Smooth muscle cell (in vitro differentiated cells): ENCODE data around the gene VWCE. TPM values are rescaled to one million over a fixed set of nuclear protein-coding genes. Genes with fewer than 3 reads are reported as not detected.

Experiments used
- DNase-seq: peaks from one replicate; lab custom pipeline; 2025; ENCODE audit not compliant: unreplicated experiment; lab: John Stamatoyannopoulos, UW
- H2AFZ ChIP-seq: fragments of 200-600 bp; sonication (generic); 2 replicates; pipeline ENCODE4 v1.6.0; 2016; ENCODE audit warnings: antibody characterized with exemption, low read depth, mild to moderate bottlenecking
- H3F3A ChIP-seq: fragments of 200-600 bp; sonication (generic); 2 replicates; pipeline ENCODE4 v1.6.0; 2017; ENCODE audit warnings: antibody characterized with exemption, low read depth
- H3K27ac ChIP-seq: fragments of 200-600 bp; sonication (generic); 2 replicates; pipeline ENCODE4 v1.5.1; 2016; ENCODE audit warnings: low read depth, mild to moderate bottlenecking
- H3K27me3 ChIP-seq: fragments of 200-600 bp; sonication (generic); 2 replicates; pipeline ENCODE4 v1.6.1; 2016; ENCODE audit warnings: low read depth, mild to moderate bottlenecking
- H3K36me3 ChIP-seq: fragments of 200-600 bp; sonication (generic); 2 replicates; pipeline ENCODE4 v1.5.1; 2016; ENCODE audit warnings: low read depth
- H3K4me1 ChIP-seq: fragments of 200-600 bp; sonication (generic); 2 replicates; pipeline ENCODE4 v1.5.1; 2016; ENCODE audit warnings: low read depth
- H3K4me2 ChIP-seq: fragments of 200-600 bp; sonication (generic); 2 replicates; pipeline ENCODE4 v1.6.0; 2016; ENCODE audit warnings: mild to moderate bottlenecking
- H3K4me3 ChIP-seq: fragments of 200-600 bp; sonication (generic); 2 replicates; pipeline ENCODE4 v1.5.1; 2016; ENCODE audit warnings: mild to moderate bottlenecking
- H3K79me2 ChIP-seq: fragments of 200-600 bp; sonication (generic); 2 replicates; pipeline ENCODE4 v1.6.0; 2016; ENCODE audit warnings: low read depth, mild to moderate bottlenecking
- H3K9ac ChIP-seq: fragments of 200-600 bp; sonication (generic); 2 replicates; pipeline ENCODE4 v1.6.0; 2016; ENCODE audit warnings: low read depth
- H3K9me3 ChIP-seq: fragments of 200-600 bp; sonication (generic); replicated peaks from 2 replicates; pipeline ENCODE4 v1.5.1; 2016; ENCODE audit warnings: low read depth
- H4K20me1 ChIP-seq: fragments of 200-600 bp; sonication (generic); 2 replicates; pipeline ENCODE4 v1.6.0; 2016; ENCODE audit warnings: low read depth
- WGBS: methylation state at CpG from one replicate; pipeline ENCODE4 v1.1.7; 2016; ENCODE audit warnings: low lambda C conversion rate; 5-methylcytosine and 5-hydroxymethylcytosine counted together
- polyA plus RNA-seq: library from polyadenylated mRNA; unstranded; fragments of >200 nt; fragmentation: Nextera tagmentation; extraction: Ambion mirVana; gene quantifications from 2 replicates; pipeline ENCODE4 v1.2.1, GENCODE V29; 2016
- total RNA-seq: library from RNA; depleted of rRNA; stranded (reverse); fragments of >200 nt; gene quantifications from 2 replicates; pipeline ENCODE4 v1.2.3, GENCODE V29; 2014
- TF ChIP-seq, protein P1 (sequence below): fragments of 200-600 bp; sonication (generic); IDR thresholded peaks from 2 replicates; pipeline ENCODE4 v1.5.1; 2017; ENCODE audit warnings: borderline replicate concordance, mild to moderate bottlenecking, antibody characterized with exemption; ENCODE audit not compliant: insufficient read depth, poor library complexity, severe bottlenecking

The VWCE gene
- total and polyA plus RNA-seq, 2 experiments from 2014 or later = 1.5 to 2.4 TPM

- Histone ChIP-seq H3K27me3 (no peaks in the 10 kb centered on the region), H4K20me1 (no peaks in the 10 kb centered on the region), H3F3A (no peaks in the 10 kb centered on the region), H3K4me1 (no peaks in the 10 kb centered on the region), H3K9me3 (no peaks in the 10 kb centered on the region), H3K79me2 (no peaks in the 10 kb centered on the region), H2AFZ (no peak overlapping the region), H3K4me2 (no peak overlapping the region), H3K36me3 (no peaks in the 10 kb centered on the region), H3K9ac (no peak overlapping the region), H3K27ac (no peak overlapping the region), H3K4me3 (no peak overlapping the region)
- no peak for DNase-seq
- WGBS = 98% methylated on average over 4 of the region's 4 CpGs
- TF ChIP-seq, protein P1, sequence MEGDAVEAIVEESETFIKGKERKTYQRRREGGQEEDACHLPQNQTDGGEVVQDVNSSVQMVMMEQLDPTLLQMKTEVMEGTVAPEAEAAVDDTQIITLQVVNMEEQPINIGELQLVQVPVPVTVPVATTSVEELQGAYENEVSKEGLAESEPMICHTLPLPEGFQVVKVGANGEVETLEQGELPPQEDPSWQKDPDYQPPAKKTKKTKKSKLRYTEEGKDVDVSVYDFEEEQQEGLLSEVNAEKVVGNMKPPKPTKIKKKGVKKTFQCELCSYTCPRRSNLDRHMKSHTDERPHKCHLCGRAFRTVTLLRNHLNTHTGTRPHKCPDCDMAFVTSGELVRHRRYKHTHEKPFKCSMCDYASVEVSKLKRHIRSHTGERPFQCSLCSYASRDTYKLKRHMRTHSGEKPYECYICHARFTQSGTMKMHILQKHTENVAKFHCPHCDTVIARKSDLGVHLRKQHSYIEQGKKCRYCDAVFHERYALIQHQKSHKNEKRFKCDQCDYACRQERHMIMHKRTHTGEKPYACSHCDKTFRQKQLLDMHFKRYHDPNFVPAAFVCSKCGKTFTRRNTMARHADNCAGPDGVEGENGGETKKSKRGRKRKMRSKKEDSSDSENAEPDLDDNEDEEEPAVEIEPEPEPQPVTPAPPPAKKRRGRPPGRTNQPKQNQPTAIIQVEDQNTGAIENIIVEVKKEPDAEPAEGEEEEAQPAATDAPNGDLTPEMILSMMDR = no peak
Observed at GRCh38 chr11:61341706-61342105, 46.6 kb upstream of the VWCE start.

GRCh38 chr11:61340979-61341378, 45.9 kb upstream of the VWCE start:
- no peak overlapping the region for H2AFZ ChIP-seq

GRCh38 chr11:61339490-61339878, 44.4 kb upstream of the VWCE start:
- Histone ChIP-seq H3K27me3 (no peaks in the 10 kb centered on the region), H3K4me3 (no peak overlapping the region), H3F3A (no peaks in the 10 kb centered on the region), H3K9ac (no peak overlapping the region), H4K20me1 (no peaks in the 10 kb centered on the region), H2AFZ (no peak overlapping the region), H3K79me2 (no peaks in the 10 kb centered on the region), H3K27ac (no peak overlapping the region), H3K4me1 (peaks cover 3% of the 10 kb centered on the region), H3K4me2 (no peak overlapping the region), H3K36me3 (no peaks in the 10 kb centered on the region), H3K9me3 (no peaks in the 10 kb centered on the region)
- WGBS = 93% methylated on average over 4 of the region's 4 CpGs
- TF ChIP-seq, protein P1 = no peak
- DNase-seq = no peak

More at GRCh38 chr11:61340979-61341378, 45.9 kb upstream of the VWCE start:
- Histone ChIP-seq H3K4me3 (no peak overlapping the region), H3K9me3 (no peaks in the 10 kb centered on the region), H3K27ac (no peak overlapping the region), H3K79me2 (no peaks in the 10 kb centered on the region), H3K4me1 (peaks cover 3% of the 10 kb centered on the region), H3F3A (no peaks in the 10 kb centered on the region), H4K20me1 (no peaks in the 10 kb centered on the region), H3K27me3 (no peaks in the 10 kb centered on the region), H3K9ac (no peak overlapping the region), H3K36me3 (no peaks in the 10 kb centered on the region), H3K4me2 (no peak overlapping the region)
- TF ChIP-seq, protein P1 = no peak
- DNase-seq = no peak
- WGBS = 95% methylated on average over 2 of the region's 2 CpGs

- Histone ChIP-seq H3K4me2 (no peak overlapping the region), H3K36me3 (no peaks in the 10 kb centered on the region), H2AFZ (no peak overlapping the region), H3F3A (no peaks in the 10 kb centered on the region), H4K20me1 (no peaks in the 10 kb centered on the region), H3K27me3 (no peaks in the 10 kb centered on the region), H3K4me3 (no peak overlapping the region), H3K9ac (no peak overlapping the region), H3K27ac (no peak overlapping the region), H3K9me3 (no peaks in the 10 kb centered on the region), H3K4me1 (peaks cover 3% of the 10 kb centered on the region), H3K79me2 (no peaks in the 10 kb centered on the region)
- DNase-seq = no peak
- WGBS = 96% methylated on average over 25 of the region's 26 CpGs
- TF ChIP-seq, protein P1 = no peak
Observed at GRCh38 chr11:61338783-61339489, 43.8 kb upstream of the VWCE start.
